K562 (cell line): ENCODE measurements around the gene SRGN. TPM values are rescaled to one million over a fixed set of nuclear protein-coding genes. Genes with fewer than 3 reads are reported as not detected.

ENCODE experiments used
- ARNT ChIP-seq, 2 experiments: fragments of 450-650 bp; IDR thresholded peaks; 2 replicates each; pipeline ENCODE4 v1.6.1; 2016; ENCODE audit warnings: mild to moderate bottlenecking in 1 of 2
- CREB3L1 ChIP-seq: fragments of 450-650 bp; IDR thresholded peaks from 2 replicates; pipeline ENCODE4 v1.6.1; 2014; ENCODE audit warnings: low read depth, mild to moderate bottlenecking, moderate library complexity, borderline replicate concordance
- DMBX1 ChIP-seq: fragments of 250-450 bp; sonication (Bioruptor Pico); IDR thresholded peaks from 2 replicates; pipeline ENCODE4 v1.8.0; 2022; ENCODE audit warnings: inconsistent platforms, mild to moderate bottlenecking, moderate library complexity, borderline replicate concordance
- E2F6 ChIP-seq, 2 experiments: IDR thresholded peaks; 2 replicates each; pipeline ENCODE4 v1.6.1; 2011; ENCODE audit warnings: borderline replicate concordance in 1 of 2, control low read depth in 1 of 2, low read depth in 1 of 2, low read length in 1 of 2, mild to moderate bottlenecking in 1 of 2, mixed read lengths in 1 of 2, moderate library complexity in 1 of 2; ENCODE audit not compliant: insufficient read depth in 1 of 2, insufficient read length in 1 of 2, poor library complexity in 1 of 2, severe bottlenecking in 1 of 2; ENCODE audit errors: extremely low read depth in 1 of 2
- ESRRA ChIP-seq: fragments of 450-650 bp; IDR thresholded peaks from 2 replicates; pipeline ENCODE4 v1.6.1; 2014; ENCODE audit warnings: low read depth, mild to moderate bottlenecking, moderate library complexity, borderline replicate concordance
- RBM39 ChIP-seq: fragments of 200-400 bp; formaldehyde crosslinking; optimal IDR thresholded peaks from 2 replicates; pipeline ENCODE3; 2018; ENCODE audit warnings: low read depth, low read length
- ZZZ3 ChIP-seq: fragments of 450-650 bp; IDR thresholded peaks from 2 replicates; pipeline ENCODE4 v1.6.1; 2016; ENCODE audit warnings: antibody characterized with exemption, mild to moderate bottlenecking, moderate library complexity
- polyA plus RNA-seq, 8 experiments: library from polyadenylated mRNA; depleted of rRNA in 4 of 8; stranded (reverse) in 5 of 8; unstranded in 3 of 8; fragments of >200 nt; fragmentation: Nextera tagmentation in 2 of 8; fragmentation: Illumina TruSeq in 1 of 8; extraction: Ambion mirVana in 2 of 8; extraction: Trizol in 1 of 8; gene quantifications; 2 replicates each; pipeline versions ENCODE4 v1.2.1 to v1.2.3, GENCODE V29; 2011 to 2014; ENCODE audit warnings: inconsistent platforms in 1 of 8, missing spikeins in 1 of 8
- total RNA-seq, 7 experiments: library from RNA; depleted of rRNA in 6 of 7; stranded (reverse); fragments of >200 nt in 6 of 7; fragmentation: Illumina TruSeq in 2 of 7; extraction: Trizol in 2 of 7; gene quantifications; 2 replicates each; pipeline versions ENCODE4 v1.2.1 to v1.2.3, GENCODE V29; 2011 to 2021; ENCODE audit warnings: low replicate concordance in 1 of 7
- TF ChIP-seq, protein P1 (sequence below): fragments of 450-650 bp; IDR thresholded peaks from 2 replicates; pipeline ENCODE4 v1.6.1; 2018; ENCODE audit not compliant: partially characterized antibody
- TF ChIP-seq, protein P2 (sequence below): sonication (generic); IDR thresholded peaks from 2 replicates; pipeline ENCODE4 v1.6.1; 2016
- TF ChIP-seq, protein P3 (sequence below), 3 experiments: fragments of 200-800 bp in 1 of 3; fragments of 250-450 bp in 1 of 3; fragments of 450-650 bp in 1 of 3; sonication (Bioruptor Pico) in 1 of 3; sonication (Bioruptor generic) in 1 of 3; formaldehyde crosslinking in 1 of 3; IDR thresholded peaks; 2 replicates each; pipeline versions ENCODE4 v1.6.1 to v1.8.0; 2016 to 2022; ENCODE audit warnings: mild to moderate bottlenecking in 2 of 3, missing genetic modification characterization in 2 of 3, missing compliant biosample characterization in 1 of 3, moderate library complexity in 1 of 3
- TF ChIP-seq, protein P4 (sequence below): IDR thresholded peaks from 3 replicates; pipeline ENCODE4 v1.6.1; 2011; ENCODE audit warnings: borderline replicate concordance, mild to moderate bottlenecking; ENCODE audit not compliant: insufficient read length, insufficient read depth
- TF ChIP-seq, protein P5 (sequence below): sonication (generic); formaldehyde crosslinking; IDR thresholded peaks from 2 replicates; pipeline ENCODE4 v1.8.0; 2022; ENCODE audit warnings: mild to moderate bottlenecking, missing genetic modification reagents

The SRGN gene
- total and polyA plus RNA-seq, 9 of the 15 experiments (the other 6 are each of a cell fraction or from before 2014, with no cell fraction given), result 136 to 304 (median 180) TPM

DNA sequence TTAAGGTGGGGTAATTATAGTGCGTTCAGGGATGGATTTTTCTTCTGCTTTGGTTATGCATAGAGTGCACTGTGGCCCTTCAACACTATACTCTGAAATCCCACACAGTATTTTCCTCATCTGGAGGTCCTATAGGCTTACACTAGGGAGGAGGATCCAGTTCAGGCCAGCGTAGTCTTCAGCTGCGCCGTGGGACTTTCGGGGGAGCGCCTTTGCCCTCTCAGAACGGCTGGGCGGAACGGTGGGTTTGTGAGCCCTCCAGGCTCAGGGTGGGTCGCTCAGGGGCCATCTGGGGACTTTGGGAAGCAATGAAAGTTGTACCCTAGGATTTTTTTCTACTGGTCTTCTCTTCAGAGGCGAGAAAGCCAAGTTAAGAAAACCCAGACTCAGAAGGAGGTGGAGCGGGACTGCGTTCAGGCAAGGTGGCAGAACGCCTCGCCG, 35.4 kb downstream of the SRGN start (continued):
- peak; percentile 44 for TF ChIP-seq RBM39
- TF ChIP-seq, protein P1, sequence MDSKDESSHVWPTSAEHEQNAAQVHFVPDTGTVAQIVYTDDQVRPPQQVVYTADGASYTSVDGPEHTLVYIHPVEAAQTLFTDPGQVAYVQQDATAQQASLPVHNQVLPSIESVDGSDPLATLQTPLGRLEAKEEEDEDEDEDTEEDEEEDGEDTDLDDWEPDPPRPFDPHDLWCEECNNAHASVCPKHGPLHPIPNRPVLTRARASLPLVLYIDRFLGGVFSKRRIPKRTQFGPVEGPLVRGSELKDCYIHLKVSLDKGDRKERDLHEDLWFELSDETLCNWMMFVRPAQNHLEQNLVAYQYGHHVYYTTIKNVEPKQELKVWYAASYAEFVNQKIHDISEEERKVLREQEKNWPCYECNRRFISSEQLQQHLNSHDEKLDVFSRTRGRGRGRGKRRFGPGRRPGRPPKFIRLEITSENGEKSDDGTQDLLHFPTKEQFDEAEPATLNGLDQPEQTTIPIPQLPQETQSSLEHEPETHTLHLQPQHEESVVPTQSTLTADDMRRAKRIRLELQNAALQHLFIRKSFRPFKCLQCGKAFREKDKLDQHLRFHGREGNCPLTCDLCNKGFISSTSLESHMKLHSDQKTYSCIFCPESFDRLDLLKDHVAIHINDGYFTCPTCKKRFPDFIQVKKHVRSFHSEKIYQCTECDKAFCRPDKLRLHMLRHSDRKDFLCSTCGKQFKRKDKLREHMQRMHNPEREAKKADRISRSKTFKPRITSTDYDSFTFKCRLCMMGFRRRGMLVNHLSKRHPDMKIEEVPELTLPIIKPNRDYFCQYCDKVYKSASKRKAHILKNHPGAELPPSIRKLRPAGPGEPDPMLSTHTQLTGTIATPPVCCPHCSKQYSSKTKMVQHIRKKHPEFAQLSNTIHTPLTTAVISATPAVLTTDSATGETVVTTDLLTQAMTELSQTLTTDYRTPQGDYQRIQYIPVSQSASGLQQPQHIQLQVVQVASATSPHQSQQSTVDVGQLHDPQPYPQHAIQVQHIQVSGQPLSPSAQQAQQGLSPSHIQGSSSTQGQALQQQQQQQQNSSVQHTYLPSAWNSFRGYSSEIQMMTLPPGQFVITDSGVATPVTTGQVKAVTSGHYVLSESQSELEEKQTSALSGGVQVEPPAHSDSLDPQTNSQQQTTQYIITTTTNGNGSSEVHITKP, result peak; percentile 70
- TF ChIP-seq, protein P2, sequence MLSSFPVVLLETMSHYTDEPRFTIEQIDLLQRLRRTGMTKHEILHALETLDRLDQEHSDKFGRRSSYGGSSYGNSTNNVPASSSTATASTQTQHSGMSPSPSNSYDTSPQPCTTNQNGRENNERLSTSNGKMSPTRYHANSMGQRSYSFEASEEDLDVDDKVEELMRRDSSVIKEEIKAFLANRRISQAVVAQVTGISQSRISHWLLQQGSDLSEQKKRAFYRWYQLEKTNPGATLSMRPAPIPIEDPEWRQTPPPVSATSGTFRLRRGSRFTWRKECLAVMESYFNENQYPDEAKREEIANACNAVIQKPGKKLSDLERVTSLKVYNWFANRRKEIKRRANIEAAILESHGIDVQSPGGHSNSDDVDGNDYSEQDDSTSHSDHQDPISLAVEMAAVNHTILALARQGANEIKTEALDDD, result peak; percentile 39; the same call in 1 of the 2 replicates
- 0 out of 4 replicates have a peak, but pooled peaks of 1 of the 2 experiments have one; percentile 32 for TF ChIP-seq ARNT (IDR thresholded peaks at IDR 0.05)
- TF ChIP-seq, protein P3, sequence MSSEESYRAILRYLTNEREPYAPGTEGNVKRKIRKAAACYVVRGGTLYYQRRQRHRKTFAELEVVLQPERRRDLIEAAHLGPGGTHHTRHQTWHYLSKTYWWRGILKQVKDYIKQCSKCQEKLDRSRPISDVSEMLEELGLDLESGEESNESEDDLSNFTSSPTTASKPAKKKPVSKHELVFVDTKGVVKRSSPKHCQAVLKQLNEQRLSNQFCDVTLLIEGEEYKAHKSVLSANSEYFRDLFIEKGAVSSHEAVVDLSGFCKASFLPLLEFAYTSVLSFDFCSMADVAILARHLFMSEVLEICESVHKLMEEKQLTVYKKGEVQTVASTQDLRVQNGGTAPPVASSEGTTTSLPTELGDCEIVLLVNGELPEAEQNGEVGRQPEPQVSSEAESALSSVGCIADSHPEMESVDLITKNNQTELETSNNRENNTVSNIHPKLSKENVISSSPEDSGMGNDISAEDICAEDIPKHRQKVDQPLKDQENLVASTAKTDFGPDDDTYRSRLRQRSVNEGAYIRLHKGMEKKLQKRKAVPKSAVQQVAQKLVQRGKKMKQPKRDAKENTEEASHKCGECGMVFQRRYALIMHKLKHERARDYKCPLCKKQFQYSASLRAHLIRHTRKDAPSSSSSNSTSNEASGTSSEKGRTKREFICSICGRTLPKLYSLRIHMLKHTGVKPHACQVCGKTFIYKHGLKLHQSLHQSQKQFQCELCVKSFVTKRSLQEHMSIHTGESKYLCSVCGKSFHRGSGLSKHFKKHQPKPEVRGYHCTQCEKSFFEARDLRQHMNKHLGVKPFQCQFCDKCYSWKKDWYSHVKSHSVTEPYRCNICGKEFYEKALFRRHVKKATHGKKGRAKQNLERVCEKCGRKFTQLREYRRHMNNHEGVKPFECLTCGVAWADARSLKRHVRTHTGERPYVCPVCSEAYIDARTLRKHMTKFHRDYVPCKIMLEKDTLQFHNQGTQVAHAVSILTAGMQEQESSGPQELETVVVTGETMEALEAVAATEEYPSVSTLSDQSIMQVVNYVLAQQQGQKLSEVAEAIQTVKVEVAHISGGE (CRISPR knock-in tag; IDR thresholded peaks at IDR 0.05), result peak in 1 of 3 experiments; percentile 23; a peak in 1 of 6 replicates
- TF ChIP-seq, protein P4, sequence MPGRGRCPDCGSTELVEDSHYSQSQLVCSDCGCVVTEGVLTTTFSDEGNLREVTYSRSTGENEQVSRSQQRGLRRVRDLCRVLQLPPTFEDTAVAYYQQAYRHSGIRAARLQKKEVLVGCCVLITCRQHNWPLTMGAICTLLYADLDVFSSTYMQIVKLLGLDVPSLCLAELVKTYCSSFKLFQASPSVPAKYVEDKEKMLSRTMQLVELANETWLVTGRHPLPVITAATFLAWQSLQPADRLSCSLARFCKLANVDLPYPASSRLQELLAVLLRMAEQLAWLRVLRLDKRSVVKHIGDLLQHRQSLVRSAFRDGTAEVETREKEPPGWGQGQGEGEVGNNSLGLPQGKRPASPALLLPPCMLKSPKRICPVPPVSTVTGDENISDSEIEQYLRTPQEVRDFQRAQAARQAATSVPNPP, result no peak
- TF ChIP-seq ESRRA, result peak; percentile 4; the same call in 1 of the 2 replicates
- peak in 1 of 2 experiments; percentile 57 for TF ChIP-seq E2F6 (IDR thresholded peaks at IDR 0.05; ENCODE audit: borderline replicate concordance in 1 of 2, extremely low read depth in 1 of 2, insufficient read depth in 1 of 2, insufficient read length in 1 of 2, low read depth in 1 of 2, low read length in 1 of 2, poor library complexity in 1 of 2, severe bottlenecking in 1 of 2)
- TF ChIP-seq CREB3L1, result peak; percentile 35; the same call in 1 of the 2 replicates
- TF ChIP-seq DMBX1 (CRISPR knock-in tag), result peak; percentile 51; the same call in 1 of the 2 replicates
- TF ChIP-seq, protein P5, sequence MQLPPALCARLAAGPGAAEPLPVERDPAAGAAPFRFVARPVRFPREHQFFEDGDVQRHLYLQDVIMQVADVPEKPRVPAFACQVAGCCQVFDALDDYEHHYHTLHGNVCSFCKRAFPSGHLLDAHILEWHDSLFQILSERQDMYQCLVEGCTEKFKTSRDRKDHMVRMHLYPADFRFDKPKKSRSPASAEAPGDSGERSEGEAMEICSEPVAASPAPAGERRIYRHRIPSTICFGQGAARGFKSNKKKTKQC (CRISPR knock-in tag), result 0 out of 2 replicates have a peak, but pooled peaks have one; percentile 28
- TF ChIP-seq ZZZ3, result no peak
